ES-I3 (cell line): ENCODE results near the gene LIMCH1.

Source experiments
- H3K36me3 ChIP-seq: 2 replicates; pipeline ENCODE4 v1.6.1; 2013; ENCODE audit warnings: mild to moderate bottlenecking, low read length, control low read depth, moderate library complexity; ENCODE audit not compliant: insufficient read depth
- H3K4me1 ChIP-seq: 2 replicates; pipeline ENCODE4 v1.6.1; 2013; ENCODE audit warnings: mild to moderate bottlenecking, control low read depth, low read length; ENCODE audit not compliant: insufficient read depth
- H3K9ac ChIP-seq: 2 replicates; pipeline ENCODE4 v1.6.1; 2013; ENCODE audit warnings: low read depth, mild to moderate bottlenecking, low read length, moderate library complexity
- H3K9me3 ChIP-seq: 2 replicates; pipeline ENCODE4 v1.6.1; 2013; ENCODE audit warnings: mild to moderate bottlenecking, low read length, moderate library complexity; ENCODE audit not compliant: control insufficient read depth, insufficient read depth

LIMCH1 gene

GRCh38 chr4:41561244-41561643 lies 23.3 kb downstream of the LIMCH1 start:
- Histone ChIP-seq H3K4me1 (no peaks in the 10 kb centered on the region), H3K9ac (no peak overlapping the region), H3K9me3 (no peaks in the 10 kb centered on the region), H3K36me3 (no peaks in the 10 kb centered on the region)

DNA sequence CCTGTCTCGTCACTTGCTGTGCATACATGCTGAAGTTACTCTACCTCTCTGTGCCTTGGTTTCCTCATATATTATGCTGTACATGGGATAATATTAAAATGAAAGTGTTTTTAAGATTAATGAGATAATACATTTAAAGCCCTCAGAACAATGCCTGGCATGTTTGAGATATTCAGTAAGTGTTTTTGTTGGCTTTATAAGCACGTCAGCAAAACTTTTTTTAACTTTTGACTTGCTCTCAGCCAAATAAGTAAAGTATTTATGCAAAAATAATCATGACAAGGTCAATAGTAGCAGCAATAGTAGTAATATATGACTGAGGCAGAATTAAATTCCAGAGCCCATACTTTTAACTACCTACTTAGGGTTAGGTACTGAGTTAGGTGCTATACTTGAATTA lies 29.2 kb downstream of the LIMCH1 start:
- Histone ChIP-seq H3K36me3 (no peaks in the 10 kb centered on the region; the same call in 1 of the 2 replicates), H3K9ac (no peak overlapping the region), H3K9me3 (no peaks in the 10 kb centered on the region), H3K4me1 (no peaks in the 10 kb centered on the region; the same call in 1 of the 2 replicates)

DNA sequence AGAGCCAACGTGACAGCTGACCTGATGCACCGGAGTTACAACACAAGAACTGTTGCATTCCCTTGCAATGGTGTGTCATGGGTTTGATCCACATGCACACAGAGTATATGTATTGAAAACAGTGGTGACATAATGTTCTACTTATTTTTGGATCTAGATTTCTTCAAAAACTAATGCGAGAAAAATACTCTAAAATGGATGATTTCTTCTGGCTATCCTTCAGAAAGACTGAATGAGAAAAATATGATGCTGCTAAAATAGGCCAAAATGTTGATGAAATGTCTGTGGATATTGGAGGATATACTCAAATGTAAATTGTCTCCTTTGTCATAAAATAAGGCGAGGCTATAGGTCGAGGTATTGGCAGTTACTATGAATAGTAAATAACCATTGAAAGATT lies 30.4 kb downstream of the LIMCH1 start:
- H3K36me3 ChIP-seq, result no peaks in the 10 kb centered on the region; the same call in 1 of the 2 replicates
- no peak overlapping the region for H3K9ac ChIP-seq
- no peaks in the 10 kb centered on the region for H3K9me3 ChIP-seq
- no peaks in the 10 kb centered on the region; the same call in 1 of the 2 replicates for H3K4me1 ChIP-seq

GRCh38 chr4:41569961-41570360 lies 32.0 kb downstream of the LIMCH1 start:
- no peaks in the 10 kb centered on the region for H3K9me3 ChIP-seq
- no peak overlapping the region for H3K9ac ChIP-seq
- H3K36me3 ChIP-seq, result no peaks in the 10 kb centered on the region; the same call in 1 of the 2 replicates
- H3K4me1 ChIP-seq, result no peaks in the 10 kb centered on the region; the same call in 1 of the 2 replicates

GRCh38 chr4:41571422-41571821 lies 33.5 kb downstream of the LIMCH1 start:
- Histone ChIP-seq H3K9ac (no peak overlapping the region), H3K36me3 (no peaks in the 10 kb centered on the region; the same call in 1 of the 2 replicates), H3K4me1 (no peaks in the 10 kb centered on the region; the same call in 1 of the 2 replicates), H3K9me3 (no peaks in the 10 kb centered on the region)

DNA sequence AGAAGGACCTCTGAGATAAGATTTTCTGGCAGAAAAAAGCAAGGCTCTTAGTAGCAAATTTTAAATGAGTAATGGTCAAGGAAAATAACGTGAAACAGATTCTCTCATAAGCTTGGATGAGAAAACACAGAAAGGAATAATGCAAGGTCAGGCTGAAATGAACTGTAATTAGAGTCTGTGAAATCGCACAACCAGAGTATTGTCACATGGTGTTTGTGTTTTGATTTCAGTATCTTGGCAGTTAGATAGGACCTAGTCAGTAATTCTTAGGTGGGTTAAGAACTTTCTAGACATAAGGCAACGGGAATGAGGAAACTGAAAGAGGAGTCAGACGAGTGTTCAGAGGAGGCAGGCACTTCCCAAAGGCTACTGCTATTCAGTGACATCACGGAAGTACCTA lies 34.6 kb downstream of the LIMCH1 start:
- Histone ChIP-seq H3K36me3 (peaks cover 3% of the 10 kb centered on the region), H3K9me3 (no peaks in the 10 kb centered on the region; the same call in 1 of the 2 replicates), H3K4me1 (no peaks in the 10 kb centered on the region; the same call in 1 of the 2 replicates), H3K9ac (no peak overlapping the region)

DNA sequence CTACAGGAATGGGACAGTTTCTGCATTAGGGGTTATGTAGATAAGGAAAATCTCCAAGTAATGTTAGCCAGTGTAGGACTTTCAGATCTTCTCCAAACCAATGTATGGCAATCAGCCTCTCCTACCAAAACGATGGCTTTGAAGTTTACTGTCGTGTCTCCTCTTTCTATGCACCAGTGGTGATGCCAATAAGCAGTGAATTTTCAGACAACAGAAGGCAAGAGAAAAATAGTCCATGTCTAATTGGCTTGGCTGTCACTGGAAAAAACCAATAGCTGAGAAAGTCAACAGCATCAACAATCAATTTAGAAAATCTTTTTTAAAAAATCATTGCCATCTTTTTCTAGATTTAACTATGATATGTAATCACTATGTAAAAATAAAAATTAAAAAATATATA lies 35.0 kb downstream of the LIMCH1 start:
- no peaks in the 10 kb centered on the region; the same call in 1 of the 2 replicates for H3K4me1 ChIP-seq
- no peaks in the 10 kb centered on the region; the same call in 1 of the 2 replicates for H3K9me3 ChIP-seq
- peaks cover 3% of the 10 kb centered on the region for H3K36me3 ChIP-seq

DNA sequence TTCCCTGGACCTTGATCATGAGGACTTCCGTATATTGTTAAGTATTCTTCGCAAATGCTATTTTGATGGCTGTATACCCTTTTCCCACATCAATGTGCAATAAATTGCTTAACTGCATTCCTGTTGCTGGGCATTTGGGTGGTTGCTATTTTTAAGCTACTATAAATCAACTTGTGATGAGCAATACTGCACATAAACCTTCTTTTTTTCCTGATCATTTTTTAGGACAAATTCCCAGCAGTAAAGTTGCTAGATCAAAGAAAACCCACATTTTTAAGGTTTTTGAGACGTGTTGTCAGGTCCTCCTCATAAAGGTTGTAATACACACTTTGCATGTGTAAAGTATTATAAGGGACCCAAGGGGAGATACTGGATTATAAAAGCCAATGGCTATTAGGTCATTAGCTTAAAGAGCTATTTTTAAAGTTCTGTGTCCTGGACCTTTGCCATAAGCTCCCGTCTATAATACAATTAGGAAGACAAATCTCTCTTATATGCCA lies 35.6 kb downstream of the LIMCH1 start:
- Histone ChIP-seq H3K36me3 (peaks cover 3% of the 10 kb centered on the region), H3K4me1 (no peaks in the 10 kb centered on the region; the same call in 1 of the 2 replicates), H3K9ac (no peak overlapping the region), H3K9me3 (no peaks in the 10 kb centered on the region; the same call in 1 of the 2 replicates)

More for the DNA sequence above, 35.0 kb downstream of the LIMCH1 start:
- no peak overlapping the region for H3K9ac ChIP-seq

GRCh38 chr4:41575207-41575606 lies 37.2 kb downstream of the LIMCH1 start:
- Histone ChIP-seq H3K9me3 (no peaks in the 10 kb centered on the region; the same call in 1 of the 2 replicates), H3K36me3 (peaks cover 3% of the 10 kb centered on the region), H3K4me1 (no peaks in the 10 kb centered on the region), H3K9ac (no peak overlapping the region)

- Histone ChIP-seq H3K9me3 (no peaks in the 10 kb centered on the region; the same call in 1 of the 2 replicates), H3K9ac (no peak overlapping the region), H3K4me1 (no peaks in the 10 kb centered on the region), H3K36me3 (peaks cover 3% of the 10 kb centered on the region)
These were observed 37.7 kb downstream of the LIMCH1 start for GRCh38 chr4:41575665-41576064.

DNA sequence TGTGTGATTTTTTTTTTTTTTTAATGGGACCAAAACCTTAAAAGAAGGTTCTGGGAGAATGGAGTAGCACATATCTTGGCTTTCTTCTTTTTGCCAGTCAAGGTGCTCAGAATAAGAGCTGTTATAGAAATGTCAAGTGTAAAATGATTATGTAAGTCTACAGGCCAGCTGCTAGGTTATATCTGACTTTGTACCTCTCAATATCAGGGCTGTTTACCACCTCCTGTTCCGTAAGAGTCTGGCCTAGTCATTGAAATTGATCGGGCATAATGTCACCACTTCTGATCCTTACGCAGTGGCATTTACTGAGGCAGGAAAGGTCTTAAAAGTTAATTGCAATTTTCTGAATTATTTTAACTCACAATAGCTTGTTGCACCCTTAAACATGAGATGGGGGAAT lies 41.1 kb downstream of the LIMCH1 start:
- Histone ChIP-seq H3K36me3 (peaks cover 3% of the 10 kb centered on the region; the same call in 1 of the 2 replicates), H3K9ac (no peak overlapping the region), H3K4me1 (no peaks in the 10 kb centered on the region), H3K9me3 (no peaks in the 10 kb centered on the region; the same call in 1 of the 2 replicates)

GRCh38 chr4:41579526-41579925 lies 41.6 kb downstream of the LIMCH1 start:
- no peaks in the 10 kb centered on the region for H3K4me1 ChIP-seq
- H3K9me3 ChIP-seq, result no peaks in the 10 kb centered on the region; the same call in 1 of the 2 replicates
- H3K36me3 ChIP-seq, result peaks cover 3% of the 10 kb centered on the region; the same call in 1 of the 2 replicates
- H3K9ac ChIP-seq, result no peak overlapping the region

DNA sequence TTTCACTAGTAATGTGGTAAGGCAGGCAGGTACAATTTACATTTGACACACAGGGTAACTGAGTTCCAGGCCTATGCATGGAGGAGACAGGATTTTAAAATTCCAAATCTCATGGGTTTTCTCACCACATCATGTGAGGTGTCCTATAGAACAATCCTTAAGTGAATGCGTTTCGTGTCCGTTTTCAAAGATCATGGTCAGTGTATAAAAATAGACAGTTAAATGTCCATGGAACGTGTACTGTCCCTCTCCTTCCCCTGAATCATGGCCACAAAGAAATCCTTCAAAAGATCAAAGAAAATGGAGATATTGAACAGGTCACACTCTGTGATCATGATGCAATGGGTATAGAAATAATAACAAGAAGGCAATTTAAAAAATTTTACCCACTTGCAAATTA lies 42.0 kb downstream of the LIMCH1 start:
- Histone ChIP-seq H3K36me3 (peaks cover 3% of the 10 kb centered on the region; the same call in 1 of the 2 replicates), H3K9me3 (no peaks in the 10 kb centered on the region; the same call in 1 of the 2 replicates), H3K4me1 (no peaks in the 10 kb centered on the region), H3K9ac (no peak overlapping the region)

DNA sequence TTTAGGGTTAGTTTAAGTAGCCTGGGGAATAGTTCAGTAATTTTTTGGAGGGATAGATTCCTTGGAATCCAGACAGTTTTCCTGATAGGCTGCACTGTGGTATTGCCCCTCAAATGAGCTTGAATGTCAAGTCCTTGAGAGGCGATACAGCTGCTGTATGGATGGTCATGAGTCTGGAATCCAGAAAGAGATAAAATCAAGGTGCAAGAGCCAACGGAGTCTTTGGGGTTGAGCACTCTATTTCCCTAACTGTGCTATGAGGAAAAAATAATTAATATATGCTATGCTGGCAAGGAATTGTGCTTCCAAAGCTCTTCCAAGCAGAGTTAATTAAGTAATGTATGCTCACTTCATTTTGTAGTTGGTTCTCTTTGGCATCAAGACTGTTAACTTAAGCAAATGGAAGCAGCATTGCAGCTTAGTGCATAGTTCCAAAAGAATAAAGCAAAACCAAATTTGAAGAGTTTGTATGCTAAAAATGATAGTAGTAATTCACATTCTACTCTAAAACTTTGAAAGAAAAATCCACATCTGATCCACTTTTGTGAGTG lies 48.8 kb downstream of the LIMCH1 start:
- Histone ChIP-seq H3K9ac (no peak overlapping the region), H3K9me3 (no peaks in the 10 kb centered on the region), H3K4me1 (peaks cover 8% of the 10 kb centered on the region; the same call in 1 of the 2 replicates), H3K36me3 (no peaks in the 10 kb centered on the region)

GRCh38 chr4:41587286-41587685 lies 49.3 kb downstream of the LIMCH1 start:
- Histone ChIP-seq H3K9me3 (no peaks in the 10 kb centered on the region), H3K9ac (no peak overlapping the region), H3K36me3 (no peaks in the 10 kb centered on the region), H3K4me1 (peaks cover 8% of the 10 kb centered on the region; the same call in 1 of the 2 replicates)
